ENCODE data around the gene CACNA1I. TPM values are rescaled to one million over a fixed set of nuclear protein-coding genes. Genes with fewer than 3 reads are reported as not detected.

The CACNA1I gene
- total RNA-seq, 1 donor from 2014 or later, result 0.02 TPM

DNA sequence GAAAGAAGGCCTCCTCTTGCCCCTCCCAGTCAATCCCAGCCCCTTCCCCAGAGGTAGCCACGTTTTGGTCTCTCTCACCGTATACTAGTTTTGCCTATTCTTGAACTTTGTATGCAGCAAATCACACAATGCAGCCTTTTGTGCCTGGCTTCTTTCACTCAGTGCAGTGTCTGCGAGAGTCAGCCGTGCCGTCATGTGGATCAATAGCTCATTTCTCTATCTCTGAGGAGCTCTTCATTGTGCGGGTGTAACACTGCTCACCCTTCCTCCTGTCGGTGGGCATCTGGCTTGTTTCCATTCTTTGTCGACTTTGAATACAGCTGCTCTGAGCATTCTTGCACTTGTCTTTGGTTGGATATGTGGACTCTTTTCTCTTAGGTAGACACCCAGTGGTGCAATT, 146.5 kb downstream of the CACNA1I start:
- TF ChIP-seq CTCF (IDR thresholded peaks at IDR 0.05), result no peak
- no peak overlapping the region for H3K4me3 Mint-ChIP-seq (ENCODE audit: unreplicated experiment)
- no peak overlapping the region for H3K27ac Mint-ChIP-seq (ENCODE audit: unreplicated experiment)
- peaks cover 28% of the 10 kb centered on the region for H3K27me3 Mint-ChIP-seq (ENCODE audit: low read depth)
- H3K9me3 Mint-ChIP-seq (ENCODE audit: low read depth), result no peaks in the 10 kb centered on the region
- no peaks in the 10 kb centered on the region for H3K36me3 Mint-ChIP-seq (ENCODE audit: low read depth)
- H3K4me1 Mint-ChIP-seq (ENCODE audit: low read depth), result no peaks in the 10 kb centered on the region
- DNase-seq (ENCODE audit: low spot score), result no peak

DNA sequence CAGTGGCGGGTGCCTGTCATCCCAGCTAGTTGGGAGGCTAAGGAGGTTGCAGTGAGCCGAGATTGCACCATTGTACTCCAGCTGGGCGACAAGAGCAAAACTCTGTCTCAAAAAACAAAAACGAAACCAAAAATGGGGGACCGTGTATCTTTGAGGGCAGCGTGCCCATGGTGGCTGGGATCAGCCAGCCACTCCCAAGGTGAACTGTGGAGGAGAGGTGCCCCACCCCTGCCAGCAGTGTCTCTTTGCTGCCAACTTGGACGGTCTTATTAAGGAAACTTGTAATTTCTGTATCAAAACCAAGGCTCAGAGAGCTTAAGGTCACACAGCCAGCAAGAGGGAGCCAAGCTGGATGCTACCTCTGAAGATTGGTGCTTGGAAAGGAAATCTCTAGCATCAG, 147.7 kb downstream of the CACNA1I start:
- no peak for DNase-seq (ENCODE audit: low spot score)
- Mint-ChIP-seq H3K27ac (ENCODE audit: unreplicated experiment) (no peak overlapping the region), H3K27me3 (ENCODE audit: low read depth) (peaks cover 26% of the 10 kb centered on the region), H3K4me1 (ENCODE audit: low read depth) (no peaks in the 10 kb centered on the region), H3K4me3 (ENCODE audit: unreplicated experiment) (no peak overlapping the region), H3K36me3 (ENCODE audit: low read depth) (no peaks in the 10 kb centered on the region), H3K9me3 (ENCODE audit: low read depth) (no peaks in the 10 kb centered on the region)
- no peak for TF ChIP-seq CTCF (IDR thresholded peaks at IDR 0.05)

- DNase-seq (ENCODE audit: low spot score), result no peak
- Mint-ChIP-seq H3K9me3 (ENCODE audit: low read depth) (no peaks in the 10 kb centered on the region), H3K27ac (ENCODE audit: unreplicated experiment) (no peak overlapping the region), H3K27me3 (ENCODE audit: low read depth) (peaks cover 22% of the 10 kb centered on the region), H3K36me3 (ENCODE audit: low read depth) (no peaks in the 10 kb centered on the region), H3K4me1 (ENCODE audit: low read depth) (no peaks in the 10 kb centered on the region), H3K4me3 (ENCODE audit: unreplicated experiment) (no peak overlapping the region)
- TF ChIP-seq CTCF (IDR thresholded peaks at IDR 0.05), result no peak
These were observed 148.4 kb downstream of the CACNA1I start for GRCh38 chr22:39718921-39719475.

DNA sequence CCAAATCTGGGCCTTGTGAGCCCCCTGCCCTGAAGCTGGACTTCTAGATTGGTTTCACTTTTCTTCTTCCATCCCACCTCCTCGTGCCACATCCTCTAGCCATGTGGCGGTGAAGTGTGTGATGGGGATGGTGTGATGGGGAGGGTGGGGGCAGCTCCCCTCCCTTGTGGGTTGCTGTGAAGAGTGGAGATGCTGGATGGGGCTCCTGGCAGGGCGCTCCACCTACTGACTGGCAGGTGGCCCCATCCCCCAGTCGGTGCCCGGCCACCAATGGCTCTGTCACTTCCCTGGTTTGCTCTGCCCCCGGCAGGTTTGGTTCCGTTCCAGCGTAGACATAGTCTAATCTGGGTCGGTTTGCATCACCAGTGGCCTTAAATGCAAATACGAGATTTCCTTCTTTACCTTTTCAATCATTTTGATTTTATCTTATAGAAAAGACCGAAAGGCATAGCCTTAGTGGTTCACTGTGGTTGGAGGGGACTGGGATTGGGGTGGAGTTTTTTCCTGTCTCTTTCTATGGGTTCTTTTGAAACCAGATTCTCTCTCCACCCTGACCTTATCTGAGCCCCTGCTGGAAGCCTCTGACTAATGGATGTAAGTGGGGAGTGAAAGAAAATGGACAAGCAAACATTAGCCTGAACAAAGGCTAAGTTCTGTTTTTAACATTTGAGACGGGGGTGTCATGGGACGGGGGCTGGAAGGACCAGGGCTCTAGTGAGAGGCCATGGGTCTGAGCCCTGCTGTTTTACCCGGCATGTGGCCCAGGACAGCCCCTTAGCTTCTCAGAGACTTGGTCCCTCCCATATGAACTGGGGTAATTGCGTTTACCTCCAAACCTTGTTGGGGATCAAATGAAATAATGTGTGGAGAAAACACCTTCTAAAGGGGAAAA, 149.3 kb downstream of the CACNA1I start:
- Mint-ChIP-seq H3K36me3 (ENCODE audit: low read depth) (no peaks in the 10 kb centered on the region), H3K9me3 (ENCODE audit: low read depth) (no peaks in the 10 kb centered on the region), H3K27ac (ENCODE audit: unreplicated experiment) (no peak overlapping the region), H3K27me3 (ENCODE audit: low read depth) (peaks cover 18% of the 10 kb centered on the region), H3K4me3 (ENCODE audit: unreplicated experiment) (no peak overlapping the region), H3K4me1 (ENCODE audit: low read depth) (no peaks in the 10 kb centered on the region)
- TF ChIP-seq CTCF (IDR thresholded peaks at IDR 0.05), result no peak
- no peak for DNase-seq (ENCODE audit: low spot score)

- Mint-ChIP-seq H3K4me3 (ENCODE audit: unreplicated experiment) (no peak overlapping the region), H3K9me3 (ENCODE audit: low read depth) (no peaks in the 10 kb centered on the region), H3K36me3 (ENCODE audit: low read depth) (no peaks in the 10 kb centered on the region)
These were observed 150.9 kb downstream of the CACNA1I start for GRCh38 chr22:39721206-39722031.

More at GRCh38 chr22:39721206-39722031, 150.9 kb downstream of the CACNA1I start:
- Mint-ChIP-seq H3K4me1 (ENCODE audit: low read depth) (no peaks in the 10 kb centered on the region), H3K27ac (ENCODE audit: unreplicated experiment) (no peak overlapping the region), H3K27me3 (ENCODE audit: low read depth) (peaks cover 21% of the 10 kb centered on the region)
- no peak for TF ChIP-seq CTCF (IDR thresholded peaks at IDR 0.05)
- DNase-seq (ENCODE audit: low spot score), result no peak
